GM23338 (cell line): ENCODE results near the gene TMEM163. TPM values are rescaled to one million over a fixed set of nuclear protein-coding genes. Genes with fewer than 3 reads are reported as not detected.

Source experiments
- ATAC-seq: fragments of 200-7000 bp; cut with Tn5 transposase; 3 replicates; pipeline ENCODE4 v1.9.1; 2020
- DNase-seq: peaks from one replicate; pipeline ENCODE4 v3.0.0-alpha.2; 2015; ENCODE audit warnings: low spot score
- H2AFZ ChIP-seq: fragments of 200-600 bp; sonication (generic); 2 replicates; pipeline ENCODE4 v1.8.0; 2016; ENCODE audit warnings: antibody characterized with exemption, mild to moderate bottlenecking, moderate library complexity
- H3F3A ChIP-seq: fragments of 200-600 bp; sonication (generic); replicated peaks from 2 replicates; pipeline ENCODE4 v1.8.0; 2017; ENCODE audit warnings: antibody characterized with exemption, mixed run types, low read depth
- H3K27ac ChIP-seq: fragments of 200-600 bp; sonication (generic); 2 replicates; pipeline ENCODE4 v1.6.1; 2016; ENCODE audit warnings: low read depth
- H3K27me3 ChIP-seq: fragments of 200-600 bp; sonication (generic); 2 replicates; pipeline ENCODE4 v1.8.0; 2016; ENCODE audit warnings: mild to moderate bottlenecking, mixed run types, moderate library complexity; ENCODE audit not compliant: insufficient read depth
- H3K36me3 ChIP-seq: fragments of 200-600 bp; sonication (generic); 2 replicates; pipeline ENCODE4 v1.8.0; 2016; ENCODE audit warnings: mild to moderate bottlenecking; ENCODE audit not compliant: insufficient read depth
- H3K4me1 ChIP-seq: fragments of 200-600 bp; sonication (generic); 2 replicates; pipeline ENCODE4 v1.8.0; 2016; ENCODE audit warnings: mild to moderate bottlenecking, moderate library complexity; ENCODE audit not compliant: insufficient read depth
- H3K4me2 ChIP-seq: fragments of 200-600 bp; sonication (generic); 2 replicates; pipeline ENCODE4 v1.7.1; 2017; ENCODE audit warnings: mixed run types
- H3K4me3 ChIP-seq: fragments of 200-600 bp; sonication (generic); 2 replicates; pipeline ENCODE4 v1.6.1; 2016; ENCODE audit warnings: mixed run types
- H3K79me2 ChIP-seq: fragments of 200-600 bp; sonication (generic); replicated peaks from 2 replicates; pipeline ENCODE4 v1.8.0; 2017; ENCODE audit warnings: mild to moderate bottlenecking; ENCODE audit not compliant: insufficient read depth
- H3K9me2 ChIP-seq: fragments of 200-600 bp; sonication (generic); 2 replicates; pipeline ENCODE4 v1.8.0; 2017; ENCODE audit not compliant: insufficient read depth
- H4K20me1 ChIP-seq: fragments of 200-600 bp; sonication (generic); replicated peaks from 2 replicates; pipeline ENCODE4 v1.8.0; 2017; ENCODE audit warnings: mild to moderate bottlenecking; ENCODE audit not compliant: insufficient read depth
- H3K27ac Mint-ChIP-seq: 2 replicates; pipeline ENCODE4 v1.8.0; 2020; ENCODE audit warnings: inconsistent platforms, mild to moderate bottlenecking, moderate library complexity, mixed read lengths
- H3K27me3 Mint-ChIP-seq: 3 replicates; pipeline ENCODE4 v1.8.0; 2022; ENCODE audit warnings: low read depth, mild to moderate bottlenecking, moderate library complexity, mixed read lengths, inconsistent platforms; ENCODE audit not compliant: insufficient read depth, poor library complexity
- H3K36me3 Mint-ChIP-seq: 3 replicates; pipeline ENCODE4 v1.8.0; 2021; ENCODE audit warnings: low read depth, mild to moderate bottlenecking, inconsistent platforms, moderate library complexity, mixed read lengths
- H3K4me1 Mint-ChIP-seq: 3 replicates; pipeline ENCODE4 v1.8.0; 2020; ENCODE audit warnings: mild to moderate bottlenecking, inconsistent platforms, mixed read lengths
- H3K4me3 Mint-ChIP-seq: 3 replicates; pipeline ENCODE4 v1.8.0; 2021; ENCODE audit warnings: moderate library complexity, mild to moderate bottlenecking, inconsistent platforms, mixed read lengths
- H3K9me3 Mint-ChIP-seq: 3 replicates; pipeline ENCODE4 v1.8.0; 2020; ENCODE audit warnings: moderate library complexity, mild to moderate bottlenecking, inconsistent platforms, mixed read lengths
- ETS1 ChIP-seq: IDR thresholded peaks from 2 replicates; pipeline ENCODE4 v1.6.1; 2016; ENCODE audit warnings: antibody characterized with exemption
- POLR2AphosphoS5 ChIP-seq: IDR thresholded peaks from 2 replicates; pipeline ENCODE4 v1.6.1; 2016; ENCODE audit warnings: antibody characterized with exemption, low read depth
- REST ChIP-seq: IDR thresholded peaks from one replicate; pipeline ENCODE4 v1.6.1; 2018; ENCODE audit warnings: antibody characterized with exemption; ENCODE audit not compliant: unreplicated experiment
- STAT1 ChIP-seq: IDR thresholded peaks from one replicate; pipeline ENCODE4 v1.6.1; 2016; ENCODE audit warnings: antibody characterized with exemption; ENCODE audit not compliant: unreplicated experiment
- ZNF114 ChIP-seq: fragments of 250-450 bp; sonication (Bioruptor Pico); IDR thresholded peaks from 2 replicates; pipeline ENCODE4 v1.5.0; 2020; ENCODE audit warnings: mild to moderate bottlenecking, moderate library complexity
- ZNF331 ChIP-seq: fragments of 250-450 bp; sonication (Bioruptor Pico); IDR thresholded peaks from 2 replicates; pipeline ENCODE4 v1.5.0; 2020; ENCODE audit warnings: low read depth, mild to moderate bottlenecking, moderate library complexity
- ZNF462 ChIP-seq: fragments of 250-450 bp; sonication (Bioruptor Pico); IDR thresholded peaks from 2 replicates; pipeline ENCODE4 v1.5.0; 2020; ENCODE audit warnings: mild to moderate bottlenecking, moderate library complexity
- polyA plus RNA-seq: library from polyadenylated mRNA; unstranded; fragments of >200 nt; fragmentation: Nextera tagmentation; extraction: Ambion mirVana; gene quantifications from 2 replicates; pipeline ENCODE4 v1.2.1, GENCODE V29; 2016
- total RNA-seq: library from RNA; depleted of rRNA; stranded (reverse); fragments of >200 nt; shearing (Covaris generic); gene quantifications from 2 replicates; pipeline ENCODE4 v1.2.3, GENCODE V29; 2014
- TF ChIP-seq, protein P1 (sequence below), 2 experiments: fragments of 200-600 bp in 1 of 2; sonication (generic) in 1 of 2; conservative IDR thresholded peaks; 2 replicates each; pipeline versions ENCODE4 v1.5.1 to v1.6.1; 2016 to 2017; ENCODE audit warnings: antibody characterized with exemption in 2 of 2, low read depth in 2 of 2, mild to moderate bottlenecking in 2 of 2, moderate library complexity in 1 of 2

TMEM163 gene
- total and polyA plus RNA-seq, 2 experiments from 2014 or later, result 1.1 to 1.8 TPM

GRCh38 chr2:134421556-134422328 is 297.1 kb downstream of the TMEM163 start:
- DNase-seq, result no peak
- peaks cover 14% of the 10 kb centered on the region for H3K4me1 Mint-ChIP-seq

More at GRCh38 chr2:134421556-134422328, 297.1 kb downstream of the TMEM163 start:
- TF ChIP-seq POLR2AphosphoS5 (no peak), ZNF331 (no peak), STAT1 (no peak), ZNF114 (CRISPR knock-in tag) (no peak), ETS1 (no peak), ZNF462 (CRISPR knock-in tag) (no peak), REST (no peak)
- TF ChIP-seq, protein P1, sequence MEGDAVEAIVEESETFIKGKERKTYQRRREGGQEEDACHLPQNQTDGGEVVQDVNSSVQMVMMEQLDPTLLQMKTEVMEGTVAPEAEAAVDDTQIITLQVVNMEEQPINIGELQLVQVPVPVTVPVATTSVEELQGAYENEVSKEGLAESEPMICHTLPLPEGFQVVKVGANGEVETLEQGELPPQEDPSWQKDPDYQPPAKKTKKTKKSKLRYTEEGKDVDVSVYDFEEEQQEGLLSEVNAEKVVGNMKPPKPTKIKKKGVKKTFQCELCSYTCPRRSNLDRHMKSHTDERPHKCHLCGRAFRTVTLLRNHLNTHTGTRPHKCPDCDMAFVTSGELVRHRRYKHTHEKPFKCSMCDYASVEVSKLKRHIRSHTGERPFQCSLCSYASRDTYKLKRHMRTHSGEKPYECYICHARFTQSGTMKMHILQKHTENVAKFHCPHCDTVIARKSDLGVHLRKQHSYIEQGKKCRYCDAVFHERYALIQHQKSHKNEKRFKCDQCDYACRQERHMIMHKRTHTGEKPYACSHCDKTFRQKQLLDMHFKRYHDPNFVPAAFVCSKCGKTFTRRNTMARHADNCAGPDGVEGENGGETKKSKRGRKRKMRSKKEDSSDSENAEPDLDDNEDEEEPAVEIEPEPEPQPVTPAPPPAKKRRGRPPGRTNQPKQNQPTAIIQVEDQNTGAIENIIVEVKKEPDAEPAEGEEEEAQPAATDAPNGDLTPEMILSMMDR (conservative IDR thresholded peaks at IDR 0.05; ENCODE audit: low read depth in 2 of 2), result no peak
- Histone ChIP-seq H4K20me1 (0 out of 2 replicates have a peak, but pooled peaks cover 3% of the 10 kb centered on the region), H3K27me3 (no peaks in the 10 kb centered on the region), H3K4me2 (no peak overlapping the region), H3K4me3 (no peak overlapping the region), H3K4me1 (no peaks in the 10 kb centered on the region), H3K36me3 (no peaks in the 10 kb centered on the region), H3K9me2 (no peaks in the 10 kb centered on the region), H2AFZ (no peak overlapping the region), H3K79me2 (no peaks in the 10 kb centered on the region), H3F3A (no peaks in the 10 kb centered on the region), H3K27ac (no peak overlapping the region)
- no peak for ATAC-seq
- H3K27me3 Mint-ChIP-seq, result peaks cover 2% of the 10 kb centered on the region
- H3K27ac Mint-ChIP-seq, result no peak overlapping the region
- H3K9me3 Mint-ChIP-seq, result no peaks in the 10 kb centered on the region
- H3K36me3 Mint-ChIP-seq, result no peaks in the 10 kb centered on the region
- no peak overlapping the region for H3K4me3 Mint-ChIP-seq
